H1 (cell line): ENCODE measurements around the gene DNAJC17. TPM values are rescaled to one million over a fixed set of nuclear protein-coding genes. Genes with fewer than 3 reads are reported as not detected.

Source experiments
- CBX5 ChIP-seq: fragments of 300-800, 300-1000 bp; sonication (generic); IDR thresholded peaks from 2 replicates; pipeline ENCODE4 v1.7.1; 2016; ENCODE audit warnings: antibody characterized with exemption, low read length, low read depth
- CBX8 ChIP-seq: fragments of 300-800, 300-1000 bp; sonication (generic); IDR thresholded peaks from 2 replicates; pipeline ENCODE4 v1.7.1; 2016; ENCODE audit warnings: low read depth, low read length, borderline replicate concordance
- CEBPB ChIP-seq: IDR thresholded peaks from 2 replicates; pipeline ENCODE4 v1.6.1; 2012; ENCODE audit warnings: low read depth, low read length
- CREB1 ChIP-seq: IDR thresholded peaks from 2 replicates; pipeline ENCODE4 v1.6.1; 2012; ENCODE audit warnings: inconsistent platforms
- EGR1 ChIP-seq: IDR thresholded peaks from 2 replicates; pipeline ENCODE4 v1.6.1; 2011; ENCODE audit warnings: low read depth, low read length, borderline replicate concordance
- HDAC2 ChIP-seq, 2 experiments: fragments of 300-600 bp in 1 of 2; sonication (generic) in 1 of 2; IDR thresholded peaks; 2 replicates each; pipeline ENCODE4 v1.6.1; 2011 to 2012; ENCODE audit warnings: low read depth in 2 of 2, low read length in 2 of 2, mild to moderate bottlenecking in 2 of 2, moderate library complexity in 2 of 2, borderline replicate concordance in 1 of 2, inconsistent platforms in 1 of 2
- HDAC6 ChIP-seq: IDR thresholded peaks from one replicate; pipeline ENCODE4 v1.7.1; 2012; ENCODE audit warnings: low read depth, mild to moderate bottlenecking, inconsistent platforms, low read length, moderate library complexity
- KDM1A ChIP-seq: fragments of 200-600, 300-600 bp; sonication (generic); IDR thresholded peaks from 2 replicates; pipeline ENCODE4 v1.7.1; 2016; ENCODE audit warnings: mild to moderate bottlenecking, low read length, borderline replicate concordance
- KDM5A ChIP-seq: fragments of 200-600 bp; IDR thresholded peaks from 2 replicates; pipeline ENCODE4 v1.7.1; 2012; ENCODE audit warnings: mild to moderate bottlenecking, low read length, inconsistent platforms, mixed read lengths
- MAFK ChIP-seq: IDR thresholded peaks from 2 replicates; pipeline ENCODE4 v1.6.1; 2012; ENCODE audit warnings: low read depth, mild to moderate bottlenecking, improper control_type of control experiment, low read length
- PHF8 ChIP-seq: fragments of 200-600 bp; sonication (generic); conservative IDR thresholded peaks from 2 replicates; pipeline ENCODE4 v1.7.1; 2012; ENCODE audit warnings: low read depth, mild to moderate bottlenecking, inconsistent platforms, low read length, moderate library complexity
- POLR2AphosphoS5 ChIP-seq: IDR thresholded peaks from 2 replicates; pipeline ENCODE4 v1.6.1; 2011; ENCODE audit warnings: low read depth, low read length
- POU5F1 ChIP-seq: IDR thresholded peaks from 2 replicates; pipeline ENCODE4 v1.6.1; 2011; ENCODE audit warnings: low read depth, mild to moderate bottlenecking, low read length, moderate library complexity
- SIRT6 ChIP-seq: IDR thresholded peaks from one replicate; pipeline ENCODE4 v1.7.1; 2012; ENCODE audit warnings: low read length, inconsistent platforms
- SIX5 ChIP-seq: IDR thresholded peaks from 2 replicates; pipeline ENCODE4 v1.6.1; 2011; ENCODE audit warnings: mild to moderate bottlenecking, low read depth, low read length
- SRF ChIP-seq: IDR thresholded peaks from 2 replicates; pipeline ENCODE4 v1.6.1; 2011; ENCODE audit warnings: mild to moderate bottlenecking, low read depth, low read length, moderate library complexity
- TBP ChIP-seq: IDR thresholded peaks from 2 replicates; pipeline ENCODE4 v1.6.1; 2011; ENCODE audit warnings: low read depth, low read length, improper control_type of control experiment
- TCF12 ChIP-seq: IDR thresholded peaks from 2 replicates; pipeline ENCODE4 v1.6.1; 2011; ENCODE audit warnings: low read depth, mild to moderate bottlenecking, low read length
- USF2 ChIP-seq: IDR thresholded peaks from 2 replicates; pipeline ENCODE4 v1.6.1; 2011; ENCODE audit warnings: low read length, improper control_type of control experiment
- YY1 ChIP-seq: IDR thresholded peaks from 2 replicates; pipeline ENCODE4 v1.6.1; 2011; ENCODE audit warnings: low read depth, mild to moderate bottlenecking, low read length
- ZNF274 ChIP-seq: IDR thresholded peaks from 2 replicates; pipeline ENCODE4 v1.7.0; 2012; ENCODE audit warnings: low read length, borderline replicate concordance; ENCODE audit errors: extremely low read depth
- polyA plus RNA-seq, 7 experiments: library from polyadenylated mRNA; depleted of rRNA in 3 of 7; stranded (reverse) in 5 of 7; unstranded in 2 of 7; fragments of >200 nt in 5 of 7; fragments of 200-250 nt in 2 of 7; gene quantifications; 1 replicate in 5 of 7; 2 replicates in 1 of 7; 4 replicates in 1 of 7; pipeline versions ENCODE4 v1.2.1 to v1.2.3, GENCODE V29; 2011 to 2013; ENCODE audit warnings: missing spikeins in 2 of 7, mixed read lengths in 2 of 7
- total RNA-seq: library from RNA; stranded (reverse); fragmentation: NEBNext Ultra II Directional; extraction: Animal tissue kit (Norgen Biotek cat#: 25700); gene quantifications from 2 replicates; pipeline ENCODE4 v1.2.1, GENCODE V29; 2021
- TF ChIP-seq, protein P1 (sequence below): IDR thresholded peaks from 2 replicates; pipeline ENCODE4 v1.6.1; 2011; ENCODE audit warnings: low read depth, mild to moderate bottlenecking, low read length; ENCODE audit not compliant: insufficient read depth

The DNAJC17 gene
- total and polyA plus RNA-seq, 2 of the 8 experiments (the other 6 are each of a cell fraction or from before 2014, with no cell fraction given): 39.5 to 45.4 TPM

GRCh38 chr15:40807028-40807887 is at the start of gene DNAJC17, which contains the start of gene ZFYVE19 (continued):
- TF ChIP-seq HDAC6 (no peak), CEBPB (no peak), CBX8 (no peak), KDM5A (no peak; the same call in 1 of the 2 replicates), TBP (no peak; the same call in 1 of the 2 replicates), POU5F1 (no peak), CBX5 (no peak), EGR1 (no peak; the same call in 1 of the 2 replicates), USF2 (no peak; the same call in 1 of the 2 replicates), SIRT6 (no peak), KDM1A (no peak), CREB1 (peak; percentile 90), HDAC2 (IDR thresholded peaks at IDR 0.05; ENCODE audit: borderline replicate concordance in 1 of 2, low read depth in 2 of 2, low read length in 2 of 2) (no peak; a peak in 1 of 4 replicates), ZNF274 (no peak), POLR2AphosphoS5 (0 out of 2 replicates have a peak, but pooled peaks have one; percentile 7), SRF (no peak), MAFK (no peak), PHF8 (peak; percentile 43; the same call in 1 of the 2 replicates), TCF12 (no peak), YY1 (peak; percentile 61), SIX5 (peak; percentile 95)
- TF ChIP-seq, protein P1, sequence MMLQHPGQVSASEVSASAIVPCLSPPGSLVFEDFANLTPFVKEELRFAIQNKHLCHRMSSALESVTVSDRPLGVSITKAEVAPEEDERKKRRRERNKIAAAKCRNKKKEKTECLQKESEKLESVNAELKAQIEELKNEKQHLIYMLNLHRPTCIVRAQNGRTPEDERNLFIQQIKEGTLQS: no peak
